GM12874 (cell line): Measurements from ENCODE around the gene EVI5L.

Experiments
- TF ChIP-seq, protein P1 (sequence below): IDR thresholded peaks from 2 replicates; pipeline ENCODE4 v1.5.1; 2011; ENCODE audit warnings: low read depth, mild to moderate bottlenecking, control low read depth, low read length, moderate library complexity; ENCODE audit not compliant: insufficient read depth

The EVI5L gene

DNA sequence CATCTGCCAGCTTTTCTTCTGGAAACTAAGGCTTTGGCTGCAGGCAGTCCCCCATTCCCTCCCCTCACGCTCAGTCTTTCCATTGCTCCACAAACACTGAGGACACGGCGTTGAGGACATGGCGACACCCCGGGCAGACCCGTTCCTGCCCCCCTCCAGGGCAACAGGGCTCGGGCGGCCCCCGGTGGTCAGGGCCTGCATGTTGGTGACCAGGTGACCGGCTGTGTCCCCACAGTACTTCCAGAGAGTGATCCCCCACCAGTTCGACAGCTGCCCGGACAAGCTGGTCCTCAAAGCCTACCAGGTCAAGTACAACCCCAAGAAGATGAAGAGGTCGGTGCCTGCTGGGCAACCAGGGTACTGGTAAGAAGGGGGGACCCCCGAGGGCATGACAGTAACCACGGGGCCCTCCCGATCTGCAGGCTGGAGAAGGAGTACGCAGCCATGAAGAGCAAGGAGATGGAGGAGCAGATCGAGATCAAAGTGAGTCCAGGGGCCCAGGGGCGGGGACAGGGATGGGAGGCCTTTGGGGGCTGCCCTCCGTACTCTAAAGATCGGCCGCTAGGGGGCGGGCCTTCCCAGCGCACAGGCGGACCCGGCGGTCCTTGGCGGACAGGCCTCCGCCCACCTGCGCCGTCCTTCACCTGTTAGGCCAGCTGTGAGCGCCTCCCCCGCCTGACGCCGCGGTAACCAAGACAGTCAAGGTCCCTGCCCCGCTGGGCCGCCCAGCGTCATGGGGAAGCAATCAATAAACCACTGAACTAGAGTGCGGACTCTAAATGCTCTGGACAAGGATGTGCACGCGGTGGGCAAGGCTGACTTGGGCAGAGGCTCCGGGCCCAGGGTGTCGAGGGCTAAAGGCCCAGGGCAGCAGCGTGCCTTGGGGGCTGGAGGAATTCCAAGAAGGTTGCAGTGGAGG lies 23.1 kb downstream of the EVI5L start:
- TF ChIP-seq, protein P1, sequence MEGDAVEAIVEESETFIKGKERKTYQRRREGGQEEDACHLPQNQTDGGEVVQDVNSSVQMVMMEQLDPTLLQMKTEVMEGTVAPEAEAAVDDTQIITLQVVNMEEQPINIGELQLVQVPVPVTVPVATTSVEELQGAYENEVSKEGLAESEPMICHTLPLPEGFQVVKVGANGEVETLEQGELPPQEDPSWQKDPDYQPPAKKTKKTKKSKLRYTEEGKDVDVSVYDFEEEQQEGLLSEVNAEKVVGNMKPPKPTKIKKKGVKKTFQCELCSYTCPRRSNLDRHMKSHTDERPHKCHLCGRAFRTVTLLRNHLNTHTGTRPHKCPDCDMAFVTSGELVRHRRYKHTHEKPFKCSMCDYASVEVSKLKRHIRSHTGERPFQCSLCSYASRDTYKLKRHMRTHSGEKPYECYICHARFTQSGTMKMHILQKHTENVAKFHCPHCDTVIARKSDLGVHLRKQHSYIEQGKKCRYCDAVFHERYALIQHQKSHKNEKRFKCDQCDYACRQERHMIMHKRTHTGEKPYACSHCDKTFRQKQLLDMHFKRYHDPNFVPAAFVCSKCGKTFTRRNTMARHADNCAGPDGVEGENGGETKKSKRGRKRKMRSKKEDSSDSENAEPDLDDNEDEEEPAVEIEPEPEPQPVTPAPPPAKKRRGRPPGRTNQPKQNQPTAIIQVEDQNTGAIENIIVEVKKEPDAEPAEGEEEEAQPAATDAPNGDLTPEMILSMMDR: peak; percentile 94

- TF ChIP-seq, protein P1: no peak
Observed at GRCh38 chr19:7853770-7854128, 23.7 kb downstream of the EVI5L start.

DNA sequence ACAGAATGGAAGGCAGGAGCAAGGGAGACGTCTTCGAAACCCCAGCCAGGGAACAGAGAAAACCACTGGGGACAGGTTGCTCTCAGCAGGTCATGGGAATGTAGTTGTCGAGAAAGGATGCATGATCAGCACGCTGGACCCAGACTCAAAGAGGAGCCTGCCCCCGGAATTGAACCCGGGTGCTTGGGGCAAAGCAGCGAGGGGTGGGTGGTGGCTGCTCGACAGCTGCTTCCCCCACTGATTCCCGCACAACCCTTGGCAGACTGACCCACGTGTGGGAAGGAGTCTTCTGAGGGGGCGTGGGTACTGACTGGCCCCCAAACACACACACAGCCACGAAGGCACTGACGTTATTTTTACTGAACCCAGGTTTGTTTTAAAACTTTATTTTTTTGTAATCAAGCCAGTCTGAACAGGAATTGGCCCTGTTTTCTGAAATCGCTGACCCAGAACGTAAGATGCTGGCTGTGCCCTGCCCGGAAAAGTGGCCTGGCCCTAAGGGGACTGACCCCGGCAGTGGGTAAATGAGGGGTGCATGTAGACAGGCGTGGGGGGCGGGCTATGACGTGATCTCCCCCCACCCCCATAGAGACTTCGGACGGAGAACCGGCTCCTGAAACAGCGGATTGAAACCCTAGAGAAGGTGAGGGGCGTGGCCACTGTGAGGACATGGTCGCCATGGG lies 25.5 kb downstream of the EVI5L start:
- TF ChIP-seq, protein P1: no peak

- TF ChIP-seq, protein P1: no peak
Observed at GRCh38 chr19:7856109-7856591, 26.1 kb downstream of the EVI5L start.

- TF ChIP-seq, protein P1: no peak
Observed at GRCh38 chr19:7856679-7857663, 27.0 kb downstream of the EVI5L start.

GRCh38 chr19:7857727-7858108 lies 27.7 kb downstream of the EVI5L start:
- TF ChIP-seq, protein P1: no peak
